ENCODE results near the gene CCDC51.

DNA sequence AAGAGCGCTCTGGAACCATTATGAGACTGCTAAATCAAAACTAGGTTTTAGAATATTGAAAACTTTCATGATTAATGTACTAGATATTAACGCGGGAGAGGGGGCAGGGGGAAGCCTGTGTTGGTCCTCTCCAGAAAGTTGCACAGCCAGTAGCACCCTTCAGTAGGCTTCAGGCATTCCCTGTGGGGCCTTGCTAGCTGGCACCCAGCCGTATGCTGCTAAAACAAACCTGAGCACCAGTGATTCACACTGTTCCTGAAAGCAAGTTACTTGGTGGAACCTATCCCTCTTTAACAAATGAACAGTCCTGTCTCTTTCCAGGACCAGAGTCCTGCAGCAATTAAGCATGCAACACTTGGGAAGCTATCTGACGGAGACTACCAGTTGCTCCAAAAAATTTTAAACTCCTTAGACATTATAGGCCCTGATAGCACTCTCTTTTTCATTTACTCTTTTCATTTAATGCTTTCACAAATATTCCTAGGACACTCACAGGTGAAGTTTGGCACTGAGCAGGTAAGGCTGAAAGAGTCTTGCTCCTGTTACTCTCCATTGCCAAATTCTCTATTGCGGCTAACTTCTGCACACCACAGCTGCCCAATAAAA lies 5.5 kb upstream of the CCDC51 start:
- TF ChIP-seq GATA2 (IDR thresholded peaks at IDR 0.05; ENCODE audit: low read depth, low read length) (no peak), GATA3 (IDR thresholded peaks at IDR 0.05; ENCODE audit: low read depth, low read length) (no peak)

Measured in SH-SY5Y (cell line).